Mesothelial cell of epicardium (in vitro differentiated cells): ENCODE data around the gene TIGD4. TPM values are rescaled to one million over a fixed set of nuclear protein-coding genes. Genes with fewer than 3 reads are reported as not detected.

Source experiments
- DNase-seq, 2 experiments: peaks; one replicate each; pipeline ENCODE4 v3.0.0; 2021; ENCODE audit warnings: low spot score in 2 of 2; ENCODE audit not compliant: unreplicated experiment in 2 of 2
- H3K27ac Mint-ChIP-seq: 2 replicates; pipeline ENCODE4 v1.8.0; 2021; ENCODE audit warnings: mixed read lengths
- H3K27me3 Mint-ChIP-seq: 2 replicates; pipeline ENCODE4 v1.8.0; 2021; ENCODE audit warnings: low read depth, mixed read lengths
- H3K36me3 Mint-ChIP-seq: 2 replicates; pipeline ENCODE4 v1.8.0; 2021; ENCODE audit warnings: mixed read lengths
- H3K4me1 Mint-ChIP-seq: 2 replicates; pipeline ENCODE4 v1.8.0; 2021; ENCODE audit warnings: mixed read lengths
- H3K4me3 Mint-ChIP-seq: 2 replicates; pipeline ENCODE4 v1.8.0; 2021; ENCODE audit warnings: mild to moderate bottlenecking, moderate library complexity, mixed read lengths
- H3K9me3 Mint-ChIP-seq: 2 replicates; pipeline ENCODE4 v1.8.0; 2021; ENCODE audit warnings: mixed read lengths
- total RNA-seq: library from RNA; stranded (reverse); gene quantifications from 3 replicates; pipeline ENCODE4 v1.2.1, GENCODE V29; 2021
- TF ChIP-seq, protein P1 (sequence below): fragments of 200-600 bp; sonication (generic); IDR thresholded peaks from one replicate; pipeline ENCODE4 v1.5.0; 2021; ENCODE audit warnings: antibody characterized with exemption; ENCODE audit not compliant: unreplicated experiment

The TIGD4 gene
- total RNA-seq, 1 donor from 2014 or later = 0.65 TPM

DNA sequence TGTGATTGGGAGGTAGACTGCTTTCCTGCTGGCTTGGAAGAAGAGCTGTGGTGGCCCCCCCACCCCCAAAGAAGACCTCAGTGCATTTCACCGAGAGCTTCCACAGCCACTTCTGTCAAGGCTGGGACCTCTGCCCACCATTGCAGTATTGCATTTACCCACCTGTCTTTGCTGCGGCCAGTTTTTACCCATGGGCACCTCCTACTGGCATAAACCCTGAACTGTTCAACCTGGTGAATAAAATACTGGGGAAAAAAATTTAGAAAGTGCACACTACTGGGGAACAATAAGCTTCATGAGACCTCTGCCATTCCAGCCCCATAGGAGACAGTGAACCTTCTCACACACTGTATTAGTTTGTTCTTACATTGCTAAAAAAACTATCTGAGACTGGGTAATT, 40.5 kb upstream of the TIGD4 start:
- Mint-ChIP-seq H3K36me3 (peaks cover 53% of the 10 kb centered on the region), H3K4me3 (no peak overlapping the region), H3K27ac (no peak overlapping the region), H3K4me1 (no peaks in the 10 kb centered on the region), H3K9me3 (peaks cover 63% of the 10 kb centered on the region), H3K27me3 (no peaks in the 10 kb centered on the region)
- TF ChIP-seq, protein P1, sequence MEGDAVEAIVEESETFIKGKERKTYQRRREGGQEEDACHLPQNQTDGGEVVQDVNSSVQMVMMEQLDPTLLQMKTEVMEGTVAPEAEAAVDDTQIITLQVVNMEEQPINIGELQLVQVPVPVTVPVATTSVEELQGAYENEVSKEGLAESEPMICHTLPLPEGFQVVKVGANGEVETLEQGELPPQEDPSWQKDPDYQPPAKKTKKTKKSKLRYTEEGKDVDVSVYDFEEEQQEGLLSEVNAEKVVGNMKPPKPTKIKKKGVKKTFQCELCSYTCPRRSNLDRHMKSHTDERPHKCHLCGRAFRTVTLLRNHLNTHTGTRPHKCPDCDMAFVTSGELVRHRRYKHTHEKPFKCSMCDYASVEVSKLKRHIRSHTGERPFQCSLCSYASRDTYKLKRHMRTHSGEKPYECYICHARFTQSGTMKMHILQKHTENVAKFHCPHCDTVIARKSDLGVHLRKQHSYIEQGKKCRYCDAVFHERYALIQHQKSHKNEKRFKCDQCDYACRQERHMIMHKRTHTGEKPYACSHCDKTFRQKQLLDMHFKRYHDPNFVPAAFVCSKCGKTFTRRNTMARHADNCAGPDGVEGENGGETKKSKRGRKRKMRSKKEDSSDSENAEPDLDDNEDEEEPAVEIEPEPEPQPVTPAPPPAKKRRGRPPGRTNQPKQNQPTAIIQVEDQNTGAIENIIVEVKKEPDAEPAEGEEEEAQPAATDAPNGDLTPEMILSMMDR = no peak
- no peak for DNase-seq

DNA sequence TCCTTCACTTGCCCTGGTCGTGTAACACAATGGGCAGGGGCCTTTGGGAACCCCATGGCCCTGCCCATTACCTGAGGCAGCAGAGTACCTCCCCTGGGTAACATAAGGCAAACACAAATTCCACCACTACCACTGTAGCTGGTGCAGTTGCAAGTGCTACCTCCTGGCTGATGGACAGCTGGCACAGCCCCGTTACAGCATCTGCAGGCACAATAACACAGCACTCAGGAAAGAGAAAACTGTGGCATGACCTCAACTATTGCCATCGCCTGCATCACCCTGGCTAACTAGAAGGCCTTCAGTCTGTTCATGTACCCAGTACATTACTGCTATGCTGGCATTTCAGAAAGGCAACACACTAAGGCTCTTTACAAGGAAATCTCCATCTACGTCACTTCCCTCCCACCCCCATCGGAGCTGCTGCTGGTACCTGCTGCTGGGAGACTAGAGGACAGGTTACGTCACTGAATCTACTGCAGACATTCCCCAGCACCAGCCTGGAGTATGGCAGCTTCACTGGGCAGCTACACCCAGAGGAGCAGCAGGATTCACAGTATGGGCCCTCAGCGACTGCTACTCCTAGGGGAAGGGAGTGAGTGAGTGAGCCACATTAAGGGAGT, 39.6 kb upstream of the TIGD4 start:
- Mint-ChIP-seq H3K36me3 (peaks cover 59% of the 10 kb centered on the region), H3K27ac (no peak overlapping the region)
- TF ChIP-seq, protein P1 = no peak

DNA sequence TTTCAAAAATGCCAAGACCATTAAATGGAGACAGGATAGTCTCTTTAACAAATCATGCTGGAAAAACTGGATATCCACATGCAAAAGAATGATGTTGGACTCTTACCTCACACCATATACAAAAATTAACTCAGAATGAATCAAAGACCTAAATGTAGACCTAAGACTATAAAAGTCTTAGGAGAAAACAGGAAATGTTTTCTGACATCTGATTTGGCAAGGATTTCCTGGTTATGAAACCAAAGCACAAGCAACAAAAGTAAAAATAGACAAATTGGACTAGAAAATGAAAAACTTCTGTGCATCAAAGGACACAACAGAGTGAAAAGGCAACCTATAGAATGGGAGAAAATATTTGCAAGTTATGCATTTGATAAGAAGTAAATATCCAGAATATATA, 37.8 kb upstream of the TIGD4 start:
- Mint-ChIP-seq H3K9me3 (peaks cover 64% of the 10 kb centered on the region), H3K36me3 (peaks cover 69% of the 10 kb centered on the region), H3K27ac (no peak overlapping the region), H3K4me3 (no peak overlapping the region), H3K4me1 (no peaks in the 10 kb centered on the region), H3K27me3 (no peaks in the 10 kb centered on the region)
- TF ChIP-seq, protein P1 = no peak
- DNase-seq = no peak

More for the DNA sequence above, 39.6 kb upstream of the TIGD4 start:
- Mint-ChIP-seq H3K9me3 (peaks cover 58% of the 10 kb centered on the region), H3K4me1 (no peaks in the 10 kb centered on the region), H3K27me3 (no peaks in the 10 kb centered on the region), H3K4me3 (no peak overlapping the region)
- DNase-seq = no peak

DNA sequence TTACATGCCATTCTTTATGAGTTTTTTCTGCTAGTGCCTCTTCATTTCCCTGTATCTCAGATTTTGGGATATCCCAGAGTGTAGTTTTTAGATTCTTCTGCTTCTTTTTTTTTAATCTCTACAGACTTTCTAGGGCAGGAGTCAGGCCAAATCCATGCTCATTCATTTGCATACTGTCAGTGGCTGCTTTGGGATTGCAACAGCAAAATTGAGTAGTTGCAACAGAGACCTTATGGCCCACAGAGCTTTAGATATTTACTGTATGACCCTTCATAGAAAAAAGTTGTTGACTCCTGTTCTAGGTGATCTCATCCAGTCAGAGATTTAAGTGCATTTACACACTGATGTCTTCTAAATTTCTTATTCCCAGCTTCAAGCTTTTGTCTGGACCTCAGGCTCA, 35.5 kb upstream of the TIGD4 start:
- Mint-ChIP-seq H3K36me3 (peaks cover 65% of the 10 kb centered on the region), H3K4me3 (no peak overlapping the region), H3K9me3 (peaks cover 54% of the 10 kb centered on the region), H3K27me3 (no peaks in the 10 kb centered on the region), H3K27ac (peak overlapping the region; percentile 7), H3K4me1 (no peaks in the 10 kb centered on the region)
- no peak for DNase-seq
- TF ChIP-seq, protein P1 = no peak

DNA sequence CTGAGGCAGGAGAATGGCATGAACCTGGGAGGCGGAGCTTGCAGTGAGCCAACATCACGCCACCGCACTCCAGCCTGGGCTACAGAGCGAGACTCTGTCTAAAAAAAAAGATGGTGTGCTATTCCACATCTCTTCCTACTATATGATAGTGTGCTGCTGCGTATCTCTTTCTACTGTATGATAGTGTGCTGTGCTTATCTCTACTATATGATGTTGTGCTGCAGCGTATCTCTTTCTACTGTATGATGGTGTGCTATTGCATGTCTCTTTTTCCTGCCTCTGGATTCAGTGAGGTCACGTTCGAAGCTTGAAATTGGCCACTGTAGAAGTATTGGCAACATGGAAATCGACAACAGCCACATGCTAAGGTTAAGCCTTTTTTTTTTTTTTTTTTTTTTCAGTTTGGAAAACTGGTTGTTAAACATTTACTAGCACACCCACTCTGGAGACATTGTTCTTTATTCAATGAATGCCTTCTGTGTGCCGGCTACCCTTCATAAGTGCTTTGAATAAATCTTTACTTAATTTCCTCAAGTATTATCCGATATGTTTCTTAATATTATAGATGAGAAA, 31.3 kb upstream of the TIGD4 start:
- Mint-ChIP-seq H3K27me3 (no peaks in the 10 kb centered on the region), H3K27ac (no peak overlapping the region), H3K4me3 (no peak overlapping the region), H3K36me3 (peaks cover 54% of the 10 kb centered on the region), H3K9me3 (peaks cover 45% of the 10 kb centered on the region), H3K4me1 (peaks cover 3% of the 10 kb centered on the region)
- no peak for DNase-seq
- TF ChIP-seq, protein P1 = no peak
